ENCODE results near the gene CLHC1. TPM values are rescaled to one million over a fixed set of nuclear protein-coding genes. Genes with fewer than 3 reads are reported as not detected.
"Not testable (repeated sequence)": the region's sequence is repeated elsewhere in the genome, so short reads cannot be mapped to it uniquely, and the experiment has no call there.

The CLHC1 gene
- total RNA-seq = 6.8 and 10.1 TPM in 2 replicates

DNA sequence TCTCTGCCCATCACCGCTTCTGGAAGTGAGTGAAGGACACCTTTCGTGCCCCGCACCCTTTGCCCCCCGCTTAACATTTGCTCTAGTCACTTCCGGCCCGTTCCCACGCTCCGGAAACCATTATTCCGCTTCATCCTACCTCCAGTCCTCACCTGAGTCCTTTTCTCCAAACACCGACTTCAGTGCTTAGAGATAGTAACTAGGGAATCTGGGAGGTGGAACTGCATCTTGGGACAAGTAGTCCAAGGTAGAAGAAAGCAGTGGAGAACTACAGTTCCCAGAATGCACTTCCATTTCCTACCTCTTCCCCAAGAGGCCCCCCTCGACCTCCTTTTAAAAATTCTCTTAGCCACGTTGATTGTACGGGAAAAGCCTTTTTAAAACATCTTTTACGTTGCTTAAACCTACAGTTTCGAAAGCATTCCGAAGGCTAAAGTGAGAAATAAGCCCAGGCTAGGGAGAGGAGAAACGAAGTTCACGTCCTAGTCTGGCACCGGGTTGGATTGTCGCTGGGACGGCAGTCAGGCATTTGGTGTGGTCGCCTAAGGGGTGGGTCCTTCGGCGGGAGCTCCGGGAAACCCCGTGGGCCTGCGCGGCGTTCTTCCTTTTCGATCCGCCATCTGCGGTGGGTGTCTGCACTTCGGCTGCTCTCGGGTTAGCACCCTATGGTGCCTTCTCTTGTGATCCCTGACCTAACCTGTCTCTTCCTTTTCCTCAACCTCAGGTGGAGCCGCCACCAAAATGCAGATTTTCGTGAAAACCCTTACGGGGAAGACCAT lies at the start of gene CLHC1, which contains the start of gene RPS27A:
CLHC1 (minus strand) TSS at position 210 of the 779 bp plus-strand sequence. CDS start 9,882 bp downstream, outside the sequence.
RPS27A (plus strand) TSS at position 605 of the 779 bp plus-strand sequence; CDS start at position 742, 137 bp downstream.
- TF ChIP-seq CTCF (IDR thresholded peaks at IDR 0.05; ENCODE audit: insufficient read depth, low read length, severe bottlenecking) = no peak
- DNase-seq (ENCODE audit: low read depth) (peak; percentile 99), FAIRE-seq (no peak)
- peaks cover 12% of the 10 kb centered on the region for H3K36me3 ChIP-seq (ENCODE audit: control insufficient read depth, insufficient read depth, low read length)
- no peaks in the 10 kb centered on the region for H3K27me3 ChIP-seq (ENCODE audit: control insufficient read depth, insufficient read depth, low read length)
- H3K4me3 ChIP-seq (ENCODE audit: low read depth, low read length) = peak within 1 kb of the TSS; percentile 84

DNA sequence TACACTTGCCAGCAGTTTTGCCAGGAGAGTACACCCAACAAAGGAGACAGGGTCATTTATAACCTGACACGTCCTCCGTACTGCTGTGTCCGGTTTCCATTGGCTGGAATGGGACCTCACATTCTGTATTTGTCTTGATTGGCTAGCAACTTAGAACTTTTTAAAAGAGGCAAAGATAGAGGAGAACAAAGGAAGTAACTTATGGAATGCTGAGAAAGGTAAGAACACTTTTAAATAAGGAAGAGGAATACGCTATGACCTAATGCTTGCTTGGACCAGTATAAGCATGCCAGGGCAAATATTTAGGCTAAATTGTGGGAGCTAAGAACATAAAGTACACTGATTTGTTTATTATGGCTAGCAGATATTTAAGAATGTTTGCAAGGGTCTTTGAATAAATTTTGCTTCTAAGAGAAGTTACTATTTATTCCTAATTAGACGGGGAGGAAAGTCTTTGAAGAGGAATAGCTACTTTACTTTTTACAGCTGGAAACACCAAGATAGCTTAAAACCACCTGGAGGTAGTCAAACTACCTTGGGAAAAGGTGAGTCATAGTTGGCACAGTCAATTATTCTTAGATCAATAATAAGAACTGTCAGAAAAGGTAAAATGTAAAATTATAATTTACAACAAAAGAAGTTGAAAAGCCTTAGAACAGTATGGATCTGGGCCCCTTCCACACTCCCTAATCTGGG lies 48.9 kb upstream of the CLHC1 start:
- not testable (repeated sequence) for H3K27me3 ChIP-seq (ENCODE audit: control insufficient read depth, insufficient read depth, low read length); FAIRE-seq; H3K36me3 ChIP-seq (ENCODE audit: control insufficient read depth, insufficient read depth, low read length); H3K4me3 ChIP-seq (ENCODE audit: low read depth, low read length)
- DNase-seq (ENCODE audit: low read depth) = peak; percentile 77

DNA sequence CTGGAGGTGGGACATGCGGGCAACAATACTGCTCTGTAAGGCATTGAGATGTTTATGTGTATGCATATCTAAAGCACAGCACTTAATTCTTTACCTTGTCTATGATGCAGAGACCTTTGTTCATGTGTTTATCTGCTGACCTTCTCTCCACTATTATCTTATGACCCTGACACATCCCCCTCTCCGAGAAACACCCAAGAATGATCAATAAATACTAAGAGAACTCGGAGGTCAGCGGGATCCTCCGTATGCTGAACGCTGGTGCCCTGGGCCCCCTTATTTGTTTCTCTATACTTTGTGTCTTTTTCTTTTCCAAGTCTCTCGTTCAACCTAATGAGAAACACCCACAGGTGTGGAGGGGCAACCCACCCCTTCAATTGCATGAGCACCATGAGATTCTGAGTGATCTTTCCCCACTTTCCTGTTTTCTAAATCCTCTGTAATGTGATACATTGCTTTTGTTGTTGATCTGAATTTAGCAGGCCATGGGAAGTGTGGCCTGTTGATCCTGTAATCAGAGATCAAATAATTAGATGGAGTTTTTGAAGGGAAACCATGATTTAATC lies 47.8 kb upstream of the CLHC1 start:
- not testable (repeated sequence) for FAIRE-seq; DNase-seq (ENCODE audit: low read depth); H3K4me3 ChIP-seq (ENCODE audit: low read depth, low read length); H3K27me3 ChIP-seq (ENCODE audit: control insufficient read depth, insufficient read depth, low read length); H3K36me3 ChIP-seq (ENCODE audit: control insufficient read depth, insufficient read depth, low read length)

DNA sequence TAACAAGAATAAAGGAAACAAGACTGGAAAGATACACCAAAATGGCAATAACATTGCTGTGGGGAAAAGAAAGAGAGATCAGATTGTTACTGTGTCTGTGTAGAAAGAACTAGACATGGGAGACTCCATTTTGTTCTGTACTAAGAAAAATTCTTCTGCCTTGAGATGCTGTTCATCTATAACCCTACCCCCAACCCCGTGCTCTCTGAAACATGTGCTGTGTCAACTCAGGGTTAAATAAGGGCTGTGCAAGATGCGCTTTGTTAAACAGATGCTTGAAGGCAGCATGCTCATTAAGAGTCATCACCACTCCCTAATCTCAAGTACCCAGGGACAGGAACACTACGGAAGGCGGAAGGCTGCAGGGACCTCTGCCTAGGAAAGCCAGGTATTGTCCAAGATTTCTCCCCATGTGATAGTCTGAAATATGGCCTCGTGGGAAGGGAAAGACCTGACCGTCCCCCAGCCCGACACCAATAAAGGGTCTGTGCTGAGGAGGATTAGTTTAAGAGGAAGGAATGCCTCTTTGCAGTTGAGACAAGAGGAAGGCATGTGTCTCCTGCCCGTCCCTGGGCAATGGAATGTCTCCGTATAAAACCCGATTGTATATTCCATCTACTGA lies 47.2 kb upstream of the CLHC1 start:
- DNase-seq (ENCODE audit: low read depth) = peak; percentile 23
- FAIRE-seq; H3K4me3 ChIP-seq (ENCODE audit: low read depth, low read length); H3K27me3 ChIP-seq (ENCODE audit: control insufficient read depth, insufficient read depth, low read length); H3K36me3 ChIP-seq (ENCODE audit: control insufficient read depth, insufficient read depth, low read length): not testable (repeated sequence)

- FAIRE-seq = no peak
- DNase-seq (ENCODE audit: low read depth) = no peak
- TF ChIP-seq CTCF (IDR thresholded peaks at IDR 0.05; ENCODE audit: insufficient read depth, low read length, severe bottlenecking) = no peak
- Histone ChIP-seq H3K36me3 (ENCODE audit: control insufficient read depth, insufficient read depth, low read length) (no peaks in the 10 kb centered on the region), H3K27me3 (ENCODE audit: control insufficient read depth, insufficient read depth, low read length) (no peaks in the 10 kb centered on the region), H3K4me3 (ENCODE audit: low read depth, low read length) (no peak overlapping the region)
Measured at GRCh38 chr2:55277310-55277709, 45.2 kb upstream of the CLHC1 start.

DNA sequence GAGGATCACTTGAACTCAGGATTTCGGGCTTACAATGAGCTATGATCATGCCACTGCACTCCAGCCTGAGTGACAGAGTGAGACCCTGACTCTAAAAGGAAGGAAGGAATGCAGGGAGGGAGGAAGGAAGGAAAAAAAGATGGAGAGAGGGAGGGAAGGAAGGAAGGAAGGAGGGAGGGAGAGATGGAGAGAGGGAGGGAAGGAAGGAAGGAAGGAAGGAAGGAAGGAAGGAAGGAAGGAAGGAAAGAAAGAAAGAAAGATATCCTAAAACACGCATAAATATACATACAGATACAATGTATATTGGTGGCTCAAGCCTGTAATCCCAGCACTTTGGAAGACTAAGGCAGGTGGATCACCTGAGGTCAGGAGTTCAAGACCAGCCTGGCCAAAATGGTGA lies 42.3 kb upstream of the CLHC1 start:
- not testable (repeated sequence) for DNase-seq (ENCODE audit: low read depth); FAIRE-seq; H3K27me3 ChIP-seq (ENCODE audit: control insufficient read depth, insufficient read depth, low read length); H3K4me3 ChIP-seq (ENCODE audit: low read depth, low read length); H3K36me3 ChIP-seq (ENCODE audit: control insufficient read depth, insufficient read depth, low read length)

DNA sequence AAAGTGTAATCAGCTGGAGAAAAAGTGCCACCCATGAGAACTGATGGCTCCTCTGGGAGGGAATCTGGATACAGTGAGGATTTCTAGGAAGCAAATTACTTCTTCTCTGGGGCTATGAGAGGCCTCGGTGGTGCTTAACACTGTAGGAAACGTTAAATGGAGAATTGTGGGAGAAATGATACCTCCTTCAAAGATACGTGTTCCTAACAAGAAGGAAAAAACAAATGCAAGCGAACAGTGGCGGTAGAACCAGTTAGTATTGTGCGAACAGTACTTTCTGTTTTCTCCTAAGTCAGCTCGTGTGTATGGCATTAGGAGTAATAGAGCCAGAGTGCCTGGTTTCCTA lies 37.5 kb upstream of the CLHC1 start:
- peak; percentile 18 for DNase-seq (ENCODE audit: low read depth)
- no peak for FAIRE-seq
- no peak for TF ChIP-seq CTCF (IDR thresholded peaks at IDR 0.05; ENCODE audit: insufficient read depth, low read length, severe bottlenecking)

More for the DNA sequence above, 37.5 kb upstream of the CLHC1 start:
- H3K27me3 ChIP-seq (ENCODE audit: control insufficient read depth, insufficient read depth, low read length) = no peaks in the 10 kb centered on the region
- peaks cover 3% of the 10 kb centered on the region for H3K36me3 ChIP-seq (ENCODE audit: control insufficient read depth, insufficient read depth, low read length)
- peak overlapping the region; percentile 81 for H3K4me3 ChIP-seq (ENCODE audit: low read depth, low read length)
